ENCODE results near the gene FBXO7.

The FBXO7 gene

DNA sequence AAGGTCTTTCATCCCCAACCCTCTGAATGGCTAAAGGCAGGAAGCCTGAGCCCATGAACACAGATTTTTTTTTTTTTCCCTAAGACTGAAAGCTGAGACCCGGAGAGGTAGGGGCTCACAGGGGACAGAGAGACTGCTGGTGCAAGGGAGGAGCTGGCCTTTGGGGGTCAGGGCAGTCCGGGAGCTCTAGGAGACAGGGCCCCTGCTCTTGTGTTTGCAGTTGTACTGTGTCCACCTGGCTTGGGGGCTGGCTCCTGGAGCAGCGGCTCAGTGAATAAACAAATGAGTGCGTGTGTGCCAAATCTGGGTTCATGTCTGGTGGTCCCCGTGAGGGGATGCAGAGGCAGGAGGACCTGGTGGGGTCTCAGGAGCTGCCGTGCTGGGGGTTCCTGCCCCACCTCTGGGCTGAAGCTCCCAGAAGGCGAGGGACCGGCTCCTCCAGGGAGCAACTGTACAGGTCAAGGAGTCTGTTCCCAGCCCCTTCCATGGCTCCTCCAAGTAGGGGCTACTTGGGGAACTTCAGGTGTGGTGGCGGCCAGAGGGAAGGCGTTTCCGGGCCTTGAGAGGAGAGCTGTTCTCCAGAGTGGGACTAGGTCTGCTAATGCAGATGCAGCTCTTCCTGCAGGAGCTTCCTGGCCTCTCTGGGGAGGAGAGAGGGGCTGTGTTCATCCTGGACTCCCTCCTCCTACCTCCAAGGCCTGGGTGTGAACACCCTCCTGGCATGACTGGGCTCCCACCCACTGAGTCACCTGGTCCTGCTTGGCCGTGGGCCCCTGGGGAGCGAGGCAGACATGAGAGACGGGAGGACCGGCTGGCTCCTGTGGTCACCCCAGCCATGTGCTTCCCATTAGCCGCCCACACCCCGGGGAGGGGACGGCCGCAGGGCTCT is 57.6 kb downstream of the FBXO7 start:
- peaks cover 4% of the 10 kb centered on the region; the same call in 1 of the 2 replicates for H3K4me1 ChIP-seq (ENCODE audit: insufficient read depth, low read length)
- H3K36me3 ChIP-seq (ENCODE audit: insufficient read depth, low read length), result no peaks in the 10 kb centered on the region
- no peaks in the 10 kb centered on the region for H3K9me3 ChIP-seq (ENCODE audit: control insufficient read depth, insufficient read depth, low read length)
- peak overlapping the region; percentile 43 for H3K9ac ChIP-seq (ENCODE audit: low read depth, low read length)

DNA sequence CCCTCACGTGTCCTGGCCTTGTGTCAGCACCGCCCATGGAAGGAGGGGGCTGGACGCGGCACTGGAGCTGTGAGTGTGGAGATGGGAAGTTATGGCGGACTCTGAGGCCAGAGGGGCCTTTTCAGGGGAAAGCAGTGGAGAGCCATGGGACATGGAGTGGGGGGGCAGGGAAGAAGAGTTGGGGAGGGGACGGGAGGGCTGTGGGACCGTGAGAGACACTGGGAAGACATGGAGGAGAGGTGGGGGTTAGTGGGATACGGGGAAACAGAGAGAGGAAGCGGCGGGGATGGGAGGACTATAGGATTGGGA is 58.2 kb downstream of the FBXO7 start:
- Histone ChIP-seq H3K36me3 (ENCODE audit: insufficient read depth, low read length) (no peaks in the 10 kb centered on the region), H3K9me3 (ENCODE audit: control insufficient read depth, insufficient read depth, low read length) (no peaks in the 10 kb centered on the region), H3K4me1 (ENCODE audit: insufficient read depth, low read length) (peaks cover 4% of the 10 kb centered on the region; the same call in 1 of the 2 replicates), H3K9ac (ENCODE audit: low read depth, low read length) (no peak overlapping the region)

- peaks cover 4% of the 10 kb centered on the region; the same call in 1 of the 2 replicates for H3K4me1 ChIP-seq (ENCODE audit: insufficient read depth, low read length)
- no peaks in the 10 kb centered on the region for H3K9me3 ChIP-seq (ENCODE audit: control insufficient read depth, insufficient read depth, low read length)
- H3K36me3 ChIP-seq (ENCODE audit: insufficient read depth, low read length), result no peaks in the 10 kb centered on the region
- H3K9ac ChIP-seq (ENCODE audit: low read depth, low read length), result no peak overlapping the region
Measured at GRCh38 chr22:32533265-32534111, 58.9 kb downstream of the FBXO7 start.

GRCh38 chr22:32534252-32535235 is 59.9 kb downstream of the FBXO7 start:
- Histone ChIP-seq H3K9ac (ENCODE audit: low read depth, low read length) (no peak overlapping the region), H3K4me1 (ENCODE audit: insufficient read depth, low read length) (peaks cover 4% of the 10 kb centered on the region; the same call in 1 of the 2 replicates), H3K36me3 (ENCODE audit: insufficient read depth, low read length) (no peaks in the 10 kb centered on the region), H3K9me3 (ENCODE audit: control insufficient read depth, insufficient read depth, low read length) (no peaks in the 10 kb centered on the region)

- no peaks in the 10 kb centered on the region for H3K9me3 ChIP-seq (ENCODE audit: control insufficient read depth, insufficient read depth, low read length)
- H3K9ac ChIP-seq (ENCODE audit: low read depth, low read length), result no peak overlapping the region
- no peaks in the 10 kb centered on the region for H3K36me3 ChIP-seq (ENCODE audit: insufficient read depth, low read length)
- H3K4me1 ChIP-seq (ENCODE audit: insufficient read depth, low read length), result peaks cover 4% of the 10 kb centered on the region; the same call in 1 of the 2 replicates
Measured at GRCh38 chr22:32535531-32536190, 61.0 kb downstream of the FBXO7 start.

DNA sequence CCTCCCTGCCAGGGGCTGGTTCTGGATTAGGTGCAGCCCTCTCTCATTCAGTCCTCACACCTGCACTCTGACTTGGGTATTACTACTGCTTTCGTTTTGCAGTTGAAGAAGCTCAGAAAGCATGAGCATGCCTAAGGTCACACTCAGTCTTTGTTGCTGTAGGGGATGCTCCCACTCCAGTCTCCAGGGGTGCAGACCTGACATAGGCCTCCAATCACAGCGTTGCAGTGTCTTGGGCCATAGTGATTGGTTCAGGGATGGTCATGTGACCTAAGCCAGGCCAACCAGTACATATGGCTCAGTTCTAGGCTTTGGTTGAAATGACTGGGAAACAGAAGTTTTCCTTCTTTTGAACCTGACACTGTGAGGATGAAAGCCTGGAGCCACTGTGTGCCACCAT is 61.7 kb downstream of the FBXO7 start:
- H3K4me1 ChIP-seq (ENCODE audit: insufficient read depth, low read length), result peaks cover 3% of the 10 kb centered on the region; the same call in 1 of the 2 replicates
- H3K36me3 ChIP-seq (ENCODE audit: insufficient read depth, low read length), result no peaks in the 10 kb centered on the region
- H3K9ac ChIP-seq (ENCODE audit: low read depth, low read length), result no peak overlapping the region
- no peaks in the 10 kb centered on the region for H3K9me3 ChIP-seq (ENCODE audit: control insufficient read depth, insufficient read depth, low read length)

DNA sequence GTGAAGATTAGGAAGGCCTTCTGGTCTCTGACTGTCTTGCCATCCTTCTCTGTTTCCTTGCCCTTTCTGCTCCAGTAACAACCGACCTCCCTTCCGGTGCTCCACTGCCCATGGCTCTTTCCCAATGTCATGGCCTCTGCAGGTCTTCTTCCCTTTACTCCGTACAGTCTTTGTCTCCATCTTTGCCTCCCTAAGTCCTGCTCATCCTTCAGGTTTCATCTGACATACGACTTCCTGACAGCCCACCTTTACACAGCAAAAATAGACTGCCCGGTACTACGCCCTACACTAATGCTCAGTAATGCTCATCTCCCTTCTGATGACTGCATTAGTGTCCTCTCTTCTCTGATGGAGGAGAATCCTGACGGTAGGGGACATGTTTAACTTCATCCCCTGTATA is 63.9 kb downstream of the FBXO7 start:
- no peak overlapping the region for H3K9ac ChIP-seq (ENCODE audit: low read depth, low read length)
- no peaks in the 10 kb centered on the region for H3K9me3 ChIP-seq (ENCODE audit: control insufficient read depth, insufficient read depth, low read length)
- no peaks in the 10 kb centered on the region for H3K36me3 ChIP-seq (ENCODE audit: insufficient read depth, low read length)
- no peaks in the 10 kb centered on the region; the same call in 1 of the 2 replicates for H3K4me1 ChIP-seq (ENCODE audit: insufficient read depth, low read length)

- H3K9ac ChIP-seq (ENCODE audit: low read depth, low read length), result no peak overlapping the region
- H3K36me3 ChIP-seq (ENCODE audit: insufficient read depth, low read length), result no peaks in the 10 kb centered on the region
- H3K9me3 ChIP-seq (ENCODE audit: control insufficient read depth, insufficient read depth, low read length), result no peaks in the 10 kb centered on the region
- no peaks in the 10 kb centered on the region; the same call in 1 of the 2 replicates for H3K4me1 ChIP-seq (ENCODE audit: insufficient read depth, low read length)
Measured at GRCh38 chr22:32539631-32540421, 65.2 kb downstream of the FBXO7 start.

DNA sequence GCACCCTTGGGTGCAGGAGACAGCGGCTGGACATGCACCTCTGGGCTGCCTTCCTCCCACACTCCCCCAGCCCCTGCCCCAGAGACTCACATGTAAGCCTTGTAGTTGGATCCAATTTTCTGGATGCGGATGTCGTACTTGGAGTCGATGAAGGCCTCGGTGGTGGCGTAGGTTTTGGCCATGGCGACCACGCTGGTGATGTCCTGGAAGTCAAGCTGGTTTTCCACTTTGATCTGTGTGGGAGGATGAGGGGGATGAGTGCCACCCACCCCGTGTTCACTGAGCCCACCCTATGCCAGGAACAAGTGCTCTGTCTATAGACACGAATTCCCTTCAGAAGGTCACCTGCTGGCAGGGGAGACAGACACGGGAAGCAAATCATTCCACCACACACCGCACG is 66.9 kb downstream of the FBXO7 start:
- H3K4me1 ChIP-seq (ENCODE audit: insufficient read depth, low read length), result no peaks in the 10 kb centered on the region; the same call in 1 of the 2 replicates
- H3K36me3 ChIP-seq (ENCODE audit: insufficient read depth, low read length), result no peaks in the 10 kb centered on the region
- no peaks in the 10 kb centered on the region for H3K9me3 ChIP-seq (ENCODE audit: control insufficient read depth, insufficient read depth, low read length)
- no peak overlapping the region for H3K9ac ChIP-seq (ENCODE audit: low read depth, low read length)

DNA sequence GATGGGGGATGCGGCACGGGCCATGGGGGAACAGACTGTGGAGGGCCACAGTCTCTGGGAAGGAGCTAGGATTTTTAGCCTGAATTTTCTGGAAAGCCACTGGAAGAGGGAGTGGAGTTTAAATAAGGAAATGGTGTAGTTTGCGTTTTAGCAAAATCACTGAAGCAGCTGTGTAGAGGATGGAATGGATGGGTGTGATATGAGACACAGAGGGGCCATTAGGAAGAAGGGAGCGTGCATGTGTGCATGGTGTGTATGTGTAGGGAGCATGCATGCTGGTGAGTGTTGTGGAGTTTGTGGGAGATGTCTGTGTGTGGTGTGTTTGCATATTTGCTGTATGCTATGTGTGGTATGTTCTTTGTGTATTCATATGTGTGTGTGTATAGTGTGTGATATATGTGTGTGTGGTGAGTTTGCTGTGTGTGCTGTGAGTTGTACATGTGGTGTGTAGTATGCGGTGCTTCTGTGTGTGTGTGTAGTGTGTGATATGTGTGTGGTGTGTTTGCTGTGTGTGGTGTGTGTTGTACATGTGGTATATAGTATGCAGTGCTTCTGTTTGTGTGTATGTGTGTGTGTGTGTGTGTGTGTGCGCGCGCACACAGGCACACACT is 67.6 kb downstream of the FBXO7 start:
- no peaks in the 10 kb centered on the region for H3K36me3 ChIP-seq (ENCODE audit: insufficient read depth, low read length)
- H3K4me1 ChIP-seq (ENCODE audit: insufficient read depth, low read length), result no peaks in the 10 kb centered on the region; the same call in 1 of the 2 replicates
- no peak overlapping the region for H3K9ac ChIP-seq (ENCODE audit: low read depth, low read length)
- H3K9me3 ChIP-seq (ENCODE audit: control insufficient read depth, insufficient read depth, low read length), result no peaks in the 10 kb centered on the region

DNA sequence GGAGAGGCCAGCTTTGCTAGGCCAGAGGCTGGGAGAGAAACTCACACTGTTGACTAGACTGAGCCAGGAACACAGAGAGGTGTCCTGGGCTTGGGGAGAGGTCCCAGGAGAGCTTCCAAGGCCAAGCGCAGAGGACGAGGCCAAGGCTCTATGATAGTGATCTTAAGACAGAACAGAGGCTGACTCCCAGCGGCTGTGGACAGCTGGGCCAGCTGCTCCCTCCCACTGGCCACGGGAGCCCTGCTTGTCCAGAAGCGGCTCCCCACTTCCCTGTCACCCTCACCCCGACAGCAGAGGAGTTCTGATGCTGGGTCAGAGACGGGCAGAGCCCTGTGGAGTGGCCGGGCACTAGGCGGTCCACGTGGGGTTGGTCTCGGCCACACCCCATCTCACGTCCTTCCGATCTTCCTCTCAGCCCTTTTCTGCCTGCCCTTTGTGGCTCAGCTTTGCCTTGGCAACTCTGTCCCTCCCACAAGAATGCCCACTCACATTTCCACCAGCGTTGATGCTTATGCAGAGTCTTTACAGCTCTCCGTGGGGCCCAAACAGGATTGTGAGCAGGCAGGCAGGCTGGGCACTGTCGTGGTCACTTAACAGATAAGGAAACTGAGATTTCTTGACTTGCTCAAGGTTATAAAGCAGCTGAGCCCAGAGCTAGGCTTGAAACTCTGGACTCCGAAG is 68.2 kb downstream of the FBXO7 start:
- Histone ChIP-seq H3K4me1 (ENCODE audit: insufficient read depth, low read length) (no peaks in the 10 kb centered on the region; the same call in 1 of the 2 replicates), H3K36me3 (ENCODE audit: insufficient read depth, low read length) (no peaks in the 10 kb centered on the region), H3K9me3 (ENCODE audit: control insufficient read depth, insufficient read depth, low read length) (no peaks in the 10 kb centered on the region), H3K9ac (ENCODE audit: low read depth, low read length) (no peak overlapping the region)

DNA sequence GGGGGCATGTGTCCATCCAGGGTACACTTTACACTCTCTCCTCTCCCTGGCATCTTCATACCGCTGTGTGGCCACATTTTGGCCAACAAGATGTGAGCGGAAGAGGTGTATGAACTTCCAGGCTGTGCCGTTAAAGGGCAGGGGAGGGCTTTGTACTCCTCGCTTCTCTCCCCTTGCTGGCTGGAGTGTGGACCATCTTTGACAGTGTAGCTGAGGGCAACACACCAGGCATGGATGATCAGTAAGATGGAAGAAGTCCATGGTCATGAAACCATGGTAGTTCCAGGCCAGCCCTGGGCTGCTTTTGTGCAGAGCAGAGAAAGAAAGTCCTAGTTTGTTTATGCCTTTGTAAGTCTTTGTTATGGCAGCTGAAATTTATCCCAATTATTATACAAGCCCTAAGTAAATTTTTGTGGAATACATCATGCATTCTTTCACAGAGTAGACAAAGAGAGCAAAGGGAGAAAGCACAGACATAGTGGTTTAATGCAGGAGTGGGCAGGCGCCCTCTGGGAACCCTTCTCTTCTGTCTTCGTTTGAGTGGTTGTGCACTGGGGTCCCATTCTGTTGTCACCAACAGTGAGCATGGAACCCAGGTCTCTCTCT is 70.4 kb downstream of the FBXO7 start:
- Histone ChIP-seq H3K9ac (ENCODE audit: low read depth, low read length) (no peak overlapping the region), H3K36me3 (ENCODE audit: insufficient read depth, low read length) (no peaks in the 10 kb centered on the region), H3K4me1 (ENCODE audit: insufficient read depth, low read length) (no peaks in the 10 kb centered on the region; the same call in 1 of the 2 replicates), H3K9me3 (ENCODE audit: control insufficient read depth, insufficient read depth, low read length) (no peaks in the 10 kb centered on the region)

All from ES-I3 (cell line).